ENCODE results near the gene LIG3. TPM values are rescaled to one million over a fixed set of nuclear protein-coding genes. Genes with fewer than 3 reads are reported as not detected.

LIG3 gene
- polyA plus RNA-seq, 1 of the 3 experiments (the other 2 are of a cell fraction): 25.7 TPM

DNA sequence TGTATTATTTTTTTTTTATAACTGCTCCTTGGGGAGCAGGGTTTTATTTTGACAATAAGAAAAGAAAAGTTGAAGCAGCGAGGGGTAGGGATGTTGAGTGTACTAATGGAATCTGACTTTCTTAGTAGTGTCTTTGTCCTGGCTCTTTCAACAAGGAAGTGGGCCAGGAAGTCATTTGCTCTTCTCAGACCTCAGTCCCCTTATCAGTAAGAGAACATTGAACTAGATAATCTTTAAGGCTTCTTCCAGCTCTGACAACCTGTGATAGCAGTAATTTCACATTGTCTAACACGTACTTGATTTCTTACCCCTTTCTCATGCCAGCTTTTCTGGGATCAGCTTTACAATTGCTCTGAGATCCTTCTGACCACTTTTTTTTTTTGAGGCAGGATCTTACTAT is 8.3 kb downstream of the LIG3 start (continued):
- TF ChIP-seq, protein P1, sequence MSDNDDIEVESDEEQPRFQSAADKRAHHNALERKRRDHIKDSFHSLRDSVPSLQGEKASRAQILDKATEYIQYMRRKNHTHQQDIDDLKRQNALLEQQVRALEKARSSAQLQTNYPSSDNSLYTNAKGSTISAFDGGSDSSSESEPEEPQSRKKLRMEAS (IDR thresholded peaks at IDR 0.05; ENCODE audit: low read depth): no peak
- TF ChIP-seq CHD2 (IDR thresholded peaks at IDR 0.05; ENCODE audit: low read length, partially characterized antibody) (no peak), YY1 (IDR thresholded peaks at IDR 0.05; ENCODE audit: low read depth) (no peak), MEF2A (IDR thresholded peaks at IDR 0.05; ENCODE audit: borderline replicate concordance, low read depth) (no peak), FOSL2 (IDR thresholded peaks at IDR 0.05; ENCODE audit: borderline replicate concordance, low read depth) (no peak)
- TF ChIP-seq, protein P2, sequence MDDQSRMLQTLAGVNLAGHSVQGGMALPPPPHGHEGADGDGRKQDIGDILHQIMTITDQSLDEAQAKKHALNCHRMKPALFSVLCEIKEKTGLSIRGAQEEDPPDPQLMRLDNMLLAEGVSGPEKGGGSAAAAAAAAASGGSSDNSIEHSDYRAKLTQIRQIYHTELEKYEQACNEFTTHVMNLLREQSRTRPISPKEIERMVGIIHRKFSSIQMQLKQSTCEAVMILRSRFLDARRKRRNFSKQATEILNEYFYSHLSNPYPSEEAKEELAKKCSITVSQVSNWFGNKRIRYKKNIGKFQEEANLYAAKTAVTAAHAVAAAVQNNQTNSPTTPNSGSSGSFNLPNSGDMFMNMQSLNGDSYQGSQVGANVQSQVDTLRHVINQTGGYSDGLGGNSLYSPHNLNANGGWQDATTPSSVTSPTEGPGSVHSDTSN (IDR thresholded peaks at IDR 0.05): no peak

DNA sequence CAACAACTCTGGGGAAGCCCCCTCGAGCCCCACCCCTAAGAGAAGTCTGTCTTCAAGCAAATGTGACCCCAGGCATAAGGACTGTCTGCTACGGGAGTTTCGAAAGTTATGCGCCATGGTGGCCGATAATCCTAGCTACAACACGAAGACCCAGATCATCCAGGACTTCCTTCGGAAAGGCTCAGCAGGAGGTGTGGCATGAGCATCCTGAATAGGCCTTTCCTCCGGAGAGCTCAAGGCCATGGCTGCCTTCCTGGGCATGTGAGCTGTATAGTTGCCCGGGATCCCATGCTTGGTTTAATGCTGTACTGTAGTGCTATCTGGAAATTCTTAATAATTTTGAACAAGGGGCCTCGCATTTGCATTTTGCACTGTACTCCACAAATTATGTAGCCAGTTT is 9.2 kb downstream of the LIG3 start:
- ChIA-PET CTCF (interaction anchor here (1.2 to 1.3 kb wide), 2 partner anchors 130 to 152 kb away, joined by 4 read pairs; partner anchors contain the start of gene RAD51D), POLR2A (no interaction called here)
- over 99% methylated on average over 10 of the region's 10 CpGs for WGBS (ENCODE audit: low lambda C conversion rate)
- TF ChIP-seq SIN3A (IDR thresholded peaks at IDR 0.05; ENCODE audit: borderline replicate concordance, low read depth, low read length) (no peak), FOSL2 (IDR thresholded peaks at IDR 0.05; ENCODE audit: borderline replicate concordance, low read depth) (no peak), TCF12 (IDR thresholded peaks at IDR 0.05) (no peak), YY1 (IDR thresholded peaks at IDR 0.05; ENCODE audit: low read depth) (no peak), MXI1 (IDR thresholded peaks at IDR 0.05; ENCODE audit: low read depth, low read length) (no peak), GATA2 (CRISPR knock-in tag; IDR thresholded peaks at IDR 0.05) (no peak), NRF1 (IDR thresholded peaks at IDR 0.05; ENCODE audit: low read depth, low read length) (no peak)
- TF ChIP-seq, protein P3, sequence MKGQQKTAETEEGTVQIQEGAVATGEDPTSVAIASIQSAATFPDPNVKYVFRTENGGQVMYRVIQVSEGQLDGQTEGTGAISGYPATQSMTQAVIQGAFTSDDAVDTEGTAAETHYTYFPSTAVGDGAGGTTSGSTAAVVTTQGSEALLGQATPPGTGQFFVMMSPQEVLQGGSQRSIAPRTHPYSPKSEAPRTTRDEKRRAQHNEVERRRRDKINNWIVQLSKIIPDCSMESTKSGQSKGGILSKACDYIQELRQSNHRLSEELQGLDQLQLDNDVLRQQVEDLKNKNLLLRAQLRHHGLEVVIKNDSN (IDR thresholded peaks at IDR 0.05; ENCODE audit: borderline replicate concordance, low read depth): no peak
- TF ChIP-seq, protein P1 (IDR thresholded peaks at IDR 0.05; ENCODE audit: low read depth): no peak
- TF ChIP-seq, protein P4, sequence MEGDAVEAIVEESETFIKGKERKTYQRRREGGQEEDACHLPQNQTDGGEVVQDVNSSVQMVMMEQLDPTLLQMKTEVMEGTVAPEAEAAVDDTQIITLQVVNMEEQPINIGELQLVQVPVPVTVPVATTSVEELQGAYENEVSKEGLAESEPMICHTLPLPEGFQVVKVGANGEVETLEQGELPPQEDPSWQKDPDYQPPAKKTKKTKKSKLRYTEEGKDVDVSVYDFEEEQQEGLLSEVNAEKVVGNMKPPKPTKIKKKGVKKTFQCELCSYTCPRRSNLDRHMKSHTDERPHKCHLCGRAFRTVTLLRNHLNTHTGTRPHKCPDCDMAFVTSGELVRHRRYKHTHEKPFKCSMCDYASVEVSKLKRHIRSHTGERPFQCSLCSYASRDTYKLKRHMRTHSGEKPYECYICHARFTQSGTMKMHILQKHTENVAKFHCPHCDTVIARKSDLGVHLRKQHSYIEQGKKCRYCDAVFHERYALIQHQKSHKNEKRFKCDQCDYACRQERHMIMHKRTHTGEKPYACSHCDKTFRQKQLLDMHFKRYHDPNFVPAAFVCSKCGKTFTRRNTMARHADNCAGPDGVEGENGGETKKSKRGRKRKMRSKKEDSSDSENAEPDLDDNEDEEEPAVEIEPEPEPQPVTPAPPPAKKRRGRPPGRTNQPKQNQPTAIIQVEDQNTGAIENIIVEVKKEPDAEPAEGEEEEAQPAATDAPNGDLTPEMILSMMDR (IDR thresholded peaks at IDR 0.05): no peak
- H3K79me2 ChIP-seq (ENCODE audit: insufficient read depth): peaks cover 10% of the 10 kb centered on the region; the same call in 1 of the 2 replicates
- DNase-seq: no peak
- no peaks in the 10 kb centered on the region for H3K4me1 ChIP-seq (ENCODE audit: control insufficient read depth in 1 of 2, insufficient read depth in 2 of 2, low read depth in 1 of 2, low read length in 1 of 2)
- H3K4me3 ChIP-seq (ENCODE audit: low read depth in 2 of 2, low read length in 1 of 2): no peak overlapping the region
- no peak overlapping the region for H2AFZ ChIP-seq (ENCODE audit: low read depth)
- no peaks in the 10 kb centered on the region for H4K20me1 ChIP-seq (ENCODE audit: insufficient read depth)
- H3F3A ChIP-seq (replicated peaks; ENCODE audit: insufficient read depth): no peaks in the 10 kb centered on the region
- no peak overlapping the region for H3K9ac ChIP-seq
- H3K9me3 ChIP-seq: no peaks in the 10 kb centered on the region
- H3K4me2 ChIP-seq: no peak overlapping the region
- H3K36me3 ChIP-seq (replicated peaks in 1 of 2; ENCODE audit: control insufficient read depth in 1 of 2, insufficient read depth in 2 of 2, low read length in 1 of 2): peaks cover 37 to 64% of the 10 kb centered on the region in 2 experiments
- H3K27me3 ChIP-seq (ENCODE audit: insufficient read depth): no peaks in the 10 kb centered on the region
- no peak overlapping the region for H3K27ac ChIP-seq (ENCODE audit: low read depth in 2 of 2, low read length in 1 of 2)
- no peaks in the 10 kb centered on the region for H3K9me2 ChIP-seq

Measured in SK-N-SH (cell line).